ENCODE data around the gene PHF10. TPM values are rescaled to one million over a fixed set of nuclear protein-coding genes. Genes with fewer than 3 reads are reported as not detected.

Gene PHF10
- total RNA-seq, 1 experiment from 2014 or later: 65.9 TPM

- in situ Hi-C loops (cut with HindIII; ENCODE audit: low pct_unique_long_range_greater_than_20kb, low sequenced_read_pairs): no loop called here
- DNase-seq (ENCODE audit: low read depth): no peak
These were observed 64.3 kb downstream of the PHF10 start for GRCh38 chr6:169659820-169660610.

- in situ Hi-C loops (cut with HindIII; ENCODE audit: low pct_unique_long_range_greater_than_20kb, low sequenced_read_pairs): no loop called here
- no peak for DNase-seq (ENCODE audit: low read depth)
These were observed 67.1 kb downstream of the PHF10 start for GRCh38 chr6:169657284-169657610.

GRCh38 chr6:169656546-169657283 lies 67.6 kb downstream of the PHF10 start:
- in situ Hi-C loops (cut with HindIII; ENCODE audit: low pct_unique_long_range_greater_than_20kb, low sequenced_read_pairs): no loop called here

DNA sequence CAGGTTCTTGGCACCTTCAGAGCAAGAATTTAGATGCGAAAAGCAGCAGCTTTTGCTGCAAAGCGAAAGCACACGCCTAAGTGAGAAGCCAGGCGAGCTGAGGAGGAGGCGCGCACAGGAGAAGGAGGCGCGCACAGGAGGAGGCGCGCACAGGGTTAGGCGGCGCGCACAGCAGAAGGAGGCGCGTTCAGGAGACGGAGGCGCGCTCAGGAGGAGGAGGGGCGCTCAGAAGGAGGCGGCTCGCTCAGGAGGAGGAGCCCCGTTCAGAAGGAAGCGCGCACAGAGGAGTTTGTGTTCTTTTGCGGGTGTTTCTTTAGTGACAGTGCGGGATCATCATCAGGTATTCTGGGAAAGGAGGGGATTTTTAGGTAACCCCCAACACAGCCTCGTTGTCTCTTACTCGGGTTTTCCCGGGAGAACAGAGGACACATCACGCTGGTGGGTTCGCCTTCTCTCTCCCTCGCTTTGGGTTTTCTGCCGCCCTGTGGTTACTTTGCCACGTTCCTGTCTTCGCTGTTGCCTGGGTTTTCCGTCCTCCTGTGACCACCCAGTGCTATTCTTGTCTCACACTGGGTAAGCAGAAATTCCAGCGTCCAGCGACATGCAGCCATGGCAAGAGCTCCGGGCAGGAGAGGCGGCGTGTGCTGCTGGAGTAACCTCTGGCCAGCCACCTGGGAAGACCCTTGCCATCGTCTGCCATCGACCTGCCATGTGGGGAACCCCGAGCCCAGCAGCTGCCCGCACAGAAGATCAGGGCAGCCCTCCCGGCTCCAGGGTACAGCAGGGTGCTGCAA lies 69.5 kb downstream of the PHF10 start:
- in situ Hi-C loops (cut with HindIII; ENCODE audit: low pct_unique_long_range_greater_than_20kb, low sequenced_read_pairs): no loop called here
- peak; percentile 41 for DNase-seq (ENCODE audit: low read depth)

More at GRCh38 chr6:169656546-169657283, 67.6 kb downstream of the PHF10 start:
- DNase-seq (ENCODE audit: low read depth): no peak

Other genes with a start within 250 kb of the PHF10 start
- gene WDR27, start 22.5 kb downstream of the PHF10 start, total RNA-seq (2014; rRNA removed; shearing (Covaris generic); ENCODE audit: low replicate concordance): 7.8 and 8.4 TPM in 2 replicates
- gene C6orf120, start 22.4 kb downstream of the PHF10 start, total RNA-seq (2014; rRNA removed; shearing (Covaris generic); ENCODE audit: low replicate concordance): 28.0 and 30.1 TPM in 2 replicates
- 0.54 and 0.81 TPM in 2 replicates for gene DYNLT2, start 27.1 kb upstream of the PHF10 start, total RNA-seq (2014; rRNA removed; shearing (Covaris generic); ENCODE audit: low replicate concordance)
- 9.6 and 22.8 TPM in 2 replicates for gene ERMARD, start 27.1 kb upstream of the PHF10 start, total RNA-seq (2014; rRNA removed; shearing (Covaris generic); ENCODE audit: low replicate concordance)